ENCODE data around the gene ZNF808.

GRCh38 chr19:52592301-52592700 is 64.8 kb downstream of the ZNF808 start:
- TF ChIP-seq CTCF (IDR thresholded peaks at IDR 0.05 in 4 of 5, conservative IDR thresholded peaks at IDR 0.05 in 1 of 5) = no peak
- TF ChIP-seq POLR2A (IDR thresholded peaks at IDR 0.05) = no peak
